WTC11 (cell line): ENCODE measurements around the gene SLC25A24. TPM values are rescaled to one million over a fixed set of nuclear protein-coding genes. Genes with fewer than 3 reads are reported as not detected.

Experiments used
- ATAC-seq: fragments of 200-7000 bp; cut with Tn5 transposase; 2 replicates; pipeline ENCODE4 v1.10.0; 2021; ENCODE audit warnings: mild to moderate bottlenecking, moderate library complexity
- CTCF ChIA-PET: fragments of 300-600 bp; sonication (Branson Sonifier 250); formaldehyde crosslinking; loops from one replicate; lab custom pipeline; 2021; ENCODE audit warnings: antibody characterized with exemption; lab: Charles Lee
- POLR2A ChIA-PET: fragments of 350-600 bp; sonication (Branson Sonifier 250); formaldehyde crosslinking; loops from one replicate; lab custom pipeline; 2021; ENCODE audit warnings: antibody characterized with exemption; lab: Charles Lee
- DNase-seq: peaks from one replicate; pipeline ENCODE4 v3.0.0; 2021; ENCODE audit warnings: low spot score
- H3K27ac Mint-ChIP-seq: 2 replicates; pipeline ENCODE4 v1.8.0; 2021; ENCODE audit warnings: mixed read lengths
- H3K27me3 Mint-ChIP-seq: 2 replicates; pipeline ENCODE4 v1.8.0; 2021; ENCODE audit warnings: low read depth, mild to moderate bottlenecking, moderate library complexity, mixed read lengths
- H3K36me3 Mint-ChIP-seq: 2 replicates; pipeline ENCODE4 v1.8.0; 2021; ENCODE audit warnings: mixed read lengths
- H3K4me1 Mint-ChIP-seq: 2 replicates; pipeline ENCODE4 v1.8.0; 2022; ENCODE audit warnings: mixed read lengths
- H3K4me3 Mint-ChIP-seq: 2 replicates; pipeline ENCODE4 v1.8.0; 2021; ENCODE audit warnings: mild to moderate bottlenecking, moderate library complexity, mixed read lengths
- H3K9me3 Mint-ChIP-seq: 2 replicates; pipeline ENCODE4 v1.8.0; 2021; ENCODE audit warnings: mixed read lengths
- ATF1 ChIP-seq: sonication (generic); formaldehyde crosslinking; IDR thresholded peaks from 2 replicates; pipeline ENCODE4 v1.8.1; 2023; ENCODE audit warnings: mild to moderate bottlenecking, moderate library complexity, missing genetic modification reagents
- CREM ChIP-seq: sonication (generic); formaldehyde crosslinking; IDR thresholded peaks from 2 replicates; pipeline ENCODE4 v1.8.1; 2022; ENCODE audit warnings: mild to moderate bottlenecking, missing genetic modification reagents, moderate library complexity
- ELF4 ChIP-seq: sonication (generic); formaldehyde crosslinking; IDR thresholded peaks from 2 replicates; pipeline ENCODE4 v1.8.1; 2022; ENCODE audit warnings: low read depth, mild to moderate bottlenecking, moderate library complexity, missing genetic modification reagents
- ETV6 ChIP-seq: sonication (generic); formaldehyde crosslinking; IDR thresholded peaks from 2 replicates; pipeline ENCODE4 v1.8.1; 2022; ENCODE audit warnings: mild to moderate bottlenecking, missing genetic modification reagents
- IRF2 ChIP-seq: sonication (generic); formaldehyde crosslinking; IDR thresholded peaks from 2 replicates; pipeline ENCODE4 v1.8.0; 2022; ENCODE audit warnings: low read depth, missing genetic modification reagents, borderline replicate concordance
- JAZF1 ChIP-seq: fragments of 250-450 bp; sonication (Bioruptor Pico); IDR thresholded peaks from 2 replicates; pipeline ENCODE4 v1.9.0; 2021; ENCODE audit warnings: moderate library complexity, mild to moderate bottlenecking, inconsistent platforms
- MYBL2 ChIP-seq: sonication (generic); formaldehyde crosslinking; IDR thresholded peaks from 2 replicates; pipeline ENCODE4 v1.8.1; 2023; ENCODE audit warnings: mild to moderate bottlenecking, moderate library complexity, missing genetic modification reagents
- NR1H2 ChIP-seq: sonication (generic); formaldehyde crosslinking; IDR thresholded peaks from 2 replicates; pipeline ENCODE4 v1.9.0; 2021; ENCODE audit warnings: mild to moderate bottlenecking, moderate library complexity, missing genetic modification reagents
- OVOL2 ChIP-seq: fragments of 250-450 bp; sonication (Bioruptor Pico); IDR thresholded peaks from 2 replicates; pipeline ENCODE4 v1.9.0; 2021; ENCODE audit warnings: mild to moderate bottlenecking, borderline replicate concordance
- RORB ChIP-seq: fragments of 250-450 bp; sonication (Bioruptor Pico); IDR thresholded peaks from 2 replicates; pipeline ENCODE4 v1.9.0; 2021; ENCODE audit warnings: mild to moderate bottlenecking
- SMAD4 ChIP-seq: sonication (generic); formaldehyde crosslinking; IDR thresholded peaks from 2 replicates; pipeline ENCODE4 v1.8.0; 2022; ENCODE audit warnings: mild to moderate bottlenecking, missing genetic modification reagents
- SOX15 ChIP-seq: fragments of 250-450 bp; sonication (Bioruptor Pico); IDR thresholded peaks from 2 replicates; pipeline ENCODE4 v1.9.0; 2021; ENCODE audit warnings: mild to moderate bottlenecking
- TEAD1 ChIP-seq: sonication (generic); formaldehyde crosslinking; IDR thresholded peaks from 2 replicates; pipeline ENCODE4 v1.8.0; 2022; ENCODE audit warnings: mild to moderate bottlenecking, missing genetic modification reagents
- ZNF219 ChIP-seq: sonication (generic); formaldehyde crosslinking; IDR thresholded peaks from 2 replicates; pipeline ENCODE4 v1.8.0; 2023; ENCODE audit warnings: missing genetic modification reagents, mild to moderate bottlenecking, borderline replicate concordance
- total RNA-seq: library from RNA; stranded (reverse); gene quantifications from 3 replicates; pipeline ENCODE4 v1.2.3, GENCODE V29; 2021
- TF ChIP-seq, protein P1 (sequence below): sonication (generic); formaldehyde crosslinking; IDR thresholded peaks from 2 replicates; pipeline ENCODE4 v1.8.1; 2023; ENCODE audit warnings: mild to moderate bottlenecking, missing genetic modification reagents
- TF ChIP-seq, protein P2 (sequence below): sonication (generic); formaldehyde crosslinking; IDR thresholded peaks from 2 replicates; pipeline ENCODE4 v1.8.1; 2022; ENCODE audit warnings: missing genetic modification reagents, borderline replicate concordance

The SLC25A24 gene
- total RNA-seq, 1 experiment from 2014 or later: 39.1 TPM

DNA sequence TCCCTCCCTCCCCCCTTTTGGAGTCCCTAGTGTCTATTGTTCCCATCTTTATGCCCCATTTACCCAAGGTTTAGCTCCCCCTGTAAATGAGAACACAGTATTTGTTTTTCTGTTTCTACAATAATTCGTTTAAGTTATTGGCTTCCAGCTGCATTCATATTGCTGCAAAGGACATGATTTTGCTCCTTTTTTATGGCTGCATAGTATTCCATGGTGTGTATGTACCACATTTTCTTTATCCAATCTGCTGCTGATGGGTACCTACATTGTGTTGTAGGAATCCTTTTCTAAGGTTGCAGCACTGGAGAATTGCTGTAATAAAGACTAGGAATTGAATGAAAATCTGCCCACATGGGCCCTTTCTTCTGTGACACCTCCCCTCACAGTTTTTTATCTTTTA is 6.8 kb downstream of the SLC25A24 start:
- no peak for DNase-seq
- H3K9me3 Mint-ChIP-seq: peaks cover 10% of the 10 kb centered on the region; the same call in 1 of the 2 replicates
- POLR2A ChIA-PET: no interaction called here
- CTCF ChIA-PET: no interaction called here
- no peak overlapping the region for H3K4me3 Mint-ChIP-seq
- no peak overlapping the region for H3K27ac Mint-ChIP-seq
- ATAC-seq: no peak
- no peaks in the 10 kb centered on the region for H3K27me3 Mint-ChIP-seq
- H3K4me1 Mint-ChIP-seq: peaks cover 20% of the 10 kb centered on the region
- peaks cover 51% of the 10 kb centered on the region for H3K36me3 Mint-ChIP-seq
- TF ChIP-seq IRF2 (CRISPR knock-in tag) (no peak), CREM (no peak), MYBL2 (no peak), SMAD4 (CRISPR knock-in tag) (no peak), TEAD1 (CRISPR knock-in tag) (no peak), ETV6 (CRISPR knock-in tag) (no peak)
- TF ChIP-seq, protein P1, sequence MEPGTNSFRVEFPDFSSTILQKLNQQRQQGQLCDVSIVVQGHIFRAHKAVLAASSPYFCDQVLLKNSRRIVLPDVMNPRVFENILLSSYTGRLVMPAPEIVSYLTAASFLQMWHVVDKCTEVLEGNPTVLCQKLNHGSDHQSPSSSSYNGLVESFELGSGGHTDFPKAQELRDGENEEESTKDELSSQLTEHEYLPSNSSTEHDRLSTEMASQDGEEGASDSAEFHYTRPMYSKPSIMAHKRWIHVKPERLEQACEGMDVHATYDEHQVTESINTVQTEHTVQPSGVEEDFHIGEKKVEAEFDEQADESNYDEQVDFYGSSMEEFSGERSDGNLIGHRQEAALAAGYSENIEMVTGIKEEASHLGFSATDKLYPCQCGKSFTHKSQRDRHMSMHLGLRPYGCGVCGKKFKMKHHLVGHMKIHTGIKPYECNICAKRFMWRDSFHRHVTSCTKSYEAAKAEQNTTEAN (CRISPR knock-in tag): no peak

DNA sequence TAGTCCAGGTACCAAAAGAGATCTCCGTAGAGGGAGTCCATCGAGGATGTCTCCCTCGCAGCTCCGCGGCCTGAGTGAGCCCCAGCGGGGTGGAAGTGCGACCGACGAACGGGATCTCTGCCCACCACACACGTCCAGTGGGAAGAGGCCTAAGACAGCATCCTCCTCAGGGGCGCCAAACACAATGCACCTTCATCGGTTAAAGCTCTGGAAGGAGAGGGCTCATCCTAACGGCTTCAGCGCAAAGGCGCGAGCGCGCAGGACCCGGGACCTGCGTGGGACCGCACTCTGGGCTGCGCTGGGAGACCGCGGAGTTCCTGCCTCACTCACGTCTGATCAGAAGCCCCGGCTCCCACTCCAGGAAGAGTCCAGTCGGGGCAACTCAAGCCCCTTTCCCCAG is 7.6 kb downstream of the SLC25A24 start:
- Mint-ChIP-seq H3K27ac (no peak overlapping the region), H3K9me3 (peaks cover 16% of the 10 kb centered on the region)
- POLR2A ChIA-PET: no interaction called here

DNA sequence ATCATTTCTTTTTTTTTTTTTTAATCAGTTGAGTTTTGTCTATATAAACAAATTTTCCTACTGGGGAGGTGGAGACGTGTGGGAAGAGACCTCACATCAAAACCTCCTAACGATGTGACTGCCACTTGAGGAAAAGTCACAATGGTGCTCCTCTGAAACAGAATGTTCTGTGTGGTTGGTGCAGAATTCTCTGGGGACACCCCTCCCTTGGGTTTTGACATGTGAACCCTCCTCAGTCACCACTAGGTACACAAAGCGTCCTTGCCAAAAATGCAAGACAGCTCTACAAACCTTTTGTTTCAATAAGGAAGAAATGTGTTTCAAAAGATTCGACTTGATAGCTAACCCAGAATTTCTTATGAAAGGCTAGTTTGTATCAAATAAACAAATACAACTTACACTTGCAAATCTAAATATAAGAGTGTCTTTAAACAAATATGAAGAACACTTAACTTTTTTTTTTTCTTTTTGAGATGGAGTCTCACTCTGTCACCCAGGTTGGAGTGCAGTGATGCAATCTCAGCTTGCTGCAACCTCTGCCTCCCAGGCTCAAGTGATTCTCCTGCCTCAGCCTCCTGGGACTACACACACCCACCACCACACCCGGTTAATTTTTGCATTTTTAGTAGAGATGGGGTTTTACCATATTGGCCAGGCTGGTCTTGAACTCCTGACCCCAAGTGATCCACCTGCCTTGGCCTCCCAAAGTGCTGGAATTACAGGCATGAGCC is 9.3 kb downstream of the SLC25A24 start:
- CTCF ChIA-PET: no interaction called here
- H3K36me3 Mint-ChIP-seq: peaks cover 38% of the 10 kb centered on the region
- TF ChIP-seq ZNF219 (CRISPR knock-in tag) (no peak), OVOL2 (no peak), SOX15 (CRISPR knock-in tag) (no peak), NR1H2 (CRISPR knock-in tag) (no peak), ELF4 (no peak), ATF1 (CRISPR knock-in tag) (no peak), RORB (CRISPR knock-in tag) (no peak)
- TF ChIP-seq, protein P2, sequence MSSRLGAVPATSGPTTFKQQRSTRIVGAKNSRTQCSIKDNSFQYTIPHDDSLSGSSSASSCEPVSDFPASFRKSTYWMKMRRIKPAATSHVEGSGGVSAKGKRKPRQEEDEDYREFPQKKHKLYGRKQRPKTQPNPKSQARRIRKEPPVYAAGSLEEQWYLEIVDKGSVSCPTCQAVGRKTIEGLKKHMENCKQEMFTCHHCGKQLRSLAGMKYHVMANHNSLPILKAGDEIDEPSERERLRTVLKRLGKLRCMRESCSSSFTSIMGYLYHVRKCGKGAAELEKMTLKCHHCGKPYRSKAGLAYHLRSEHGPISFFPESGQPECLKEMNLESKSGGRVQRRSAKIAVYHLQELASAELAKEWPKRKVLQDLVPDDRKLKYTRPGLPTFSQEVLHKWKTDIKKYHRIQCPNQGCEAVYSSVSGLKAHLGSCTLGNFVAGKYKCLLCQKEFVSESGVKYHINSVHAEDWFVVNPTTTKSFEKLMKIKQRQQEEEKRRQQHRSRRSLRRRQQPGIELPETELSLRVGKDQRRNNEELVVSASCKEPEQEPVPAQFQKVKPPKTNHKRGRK (CRISPR knock-in tag): no peak
- TF ChIP-seq, protein P1 (CRISPR knock-in tag): no peak
- H3K27ac Mint-ChIP-seq: no peak overlapping the region
- H3K4me1 Mint-ChIP-seq: 0 out of 2 replicates have a peak, but pooled peaks cover 3% of the 10 kb centered on the region
- POLR2A ChIA-PET: no interaction called here
- ATAC-seq (no peak), DNase-seq (no peak)
- H3K27me3 Mint-ChIP-seq: no peaks in the 10 kb centered on the region
- H3K9me3 Mint-ChIP-seq: peaks cover 16% of the 10 kb centered on the region
- H3K4me3 Mint-ChIP-seq: no peak overlapping the region

More for the DNA sequence above, 7.6 kb downstream of the SLC25A24 start:
- ATAC-seq (no peak), DNase-seq (no peak)
- TF ChIP-seq JAZF1 (CRISPR knock-in tag): no peak
- Mint-ChIP-seq H3K4me3 (no peak overlapping the region), H3K36me3 (peaks cover 50% of the 10 kb centered on the region), H3K4me1 (peaks cover 12% of the 10 kb centered on the region), H3K27me3 (no peaks in the 10 kb centered on the region)
- CTCF ChIA-PET: no interaction called here
